ENCODE data around the gene UNC93B1. TPM values are rescaled to one million over a fixed set of nuclear protein-coding genes. Genes with fewer than 3 reads are reported as not detected.
"Not testable (repeated sequence)": the region's sequence is repeated elsewhere in the genome, so short reads cannot be mapped to it uniquely, and the experiment has no call there.

The UNC93B1 gene
- total RNA-seq, 4 donors from 2014 or later, result 43.5 to 75.9 (median 44.2) TPM

- not testable (repeated sequence) for H3K27me3 ChIP-seq; H3K36me3 ChIP-seq; H3K27ac ChIP-seq; H3K9me3 ChIP-seq; H3K4me3 ChIP-seq; DNase-seq (ENCODE audit: low spot score in 2 of 2); H3K4me1 ChIP-seq
These were observed 39.2 kb downstream of the UNC93B1 start for GRCh38 chr11:67964746-67965145.

GRCh38 chr11:67963879-67964278 lies 40.0 kb downstream of the UNC93B1 start:
- not testable (repeated sequence) for DNase-seq (ENCODE audit: low spot score in 2 of 2); H3K27ac ChIP-seq; H3K4me1 ChIP-seq; H3K9me3 ChIP-seq; H3K27me3 ChIP-seq; H3K36me3 ChIP-seq; H3K4me3 ChIP-seq
- WGBS, 2 donors, result 16 to 32% methylated on average over 6 of the region's 6 CpGs

GRCh38 chr11:67963217-67963616 lies 40.7 kb downstream of the UNC93B1 start:
- DNase-seq (ENCODE audit: low spot score in 2 of 2), result not testable (repeated sequence)

GRCh38 chr11:67956236-67956635 lies 47.7 kb downstream of the UNC93B1 start:
- not testable (repeated sequence) for DNase-seq (ENCODE audit: low spot score in 2 of 2); H3K27me3 ChIP-seq; H3K9me3 ChIP-seq; H3K4me3 ChIP-seq; H3K4me1 ChIP-seq; H3K36me3 ChIP-seq; H3K27ac ChIP-seq
- 83 to 84% methylated on average over 6 of the region's 6 CpGs for WGBS, 2 donors

More at GRCh38 chr11:67963217-67963616, 40.7 kb downstream of the UNC93B1 start:
- H3K27ac ChIP-seq, H3K4me1 ChIP-seq, H3K27me3 ChIP-seq, H3K9me3 ChIP-seq, H3K4me3 ChIP-seq, H3K36me3 ChIP-seq: not testable (repeated sequence)
- WGBS, 2 donors, result 88 to 89% methylated on average over 5 to 16 of the region's 16 CpGs

- DNase-seq (ENCODE audit: low spot score in 2 of 2), result peak; percentile 44 to 55
- not testable (repeated sequence) for H3K36me3 ChIP-seq, H3K9me3 ChIP-seq, H3K4me1 ChIP-seq, H3K27me3 ChIP-seq
- Histone ChIP-seq H3K27ac (peak overlapping the region in 1 of 4 donors; percentile 61), H3K4me3 (peak overlapping the region; percentile 36 to 64 (median 56))
- TF ChIP-seq CTCF (IDR thresholded peaks at IDR 0.05), result peak; percentile 68 to 88 (median 72)
- WGBS, 2 donors, result 2 to 3% methylated on average over 11 to 25 of the region's 57 CpGs
These were observed 48.4 kb downstream of the UNC93B1 start for GRCh38 chr11:67955461-67956007.

- not testable (repeated sequence) for DNase-seq (ENCODE audit: low spot score in 2 of 2); H3K4me1 ChIP-seq; H3K9me3 ChIP-seq; H3K27me3 ChIP-seq; H3K27ac ChIP-seq; H3K36me3 ChIP-seq
- 10% methylated on average over 10 of the region's 26 CpGs; no CpG with 5 or more reads in 1 of the 2 donors for WGBS, 2 donors
- peak overlapping the region; percentile 36 to 64 (median 56) for H3K4me3 ChIP-seq
These were observed 48.9 kb downstream of the UNC93B1 start for GRCh38 chr11:67954971-67955370.

- H3K27me3 ChIP-seq; H3K27ac ChIP-seq; H3K4me1 ChIP-seq; H3K9me3 ChIP-seq; DNase-seq (ENCODE audit: low spot score in 2 of 2); H3K4me3 ChIP-seq; H3K36me3 ChIP-seq: not testable (repeated sequence)
- WGBS, 2 donors, result 76 to 90% methylated on average over 10 to 14 of the region's 14 CpGs
These were observed 49.6 kb downstream of the UNC93B1 start for GRCh38 chr11:67954251-67954650.

GRCh38 chr11:67950705-67951104 lies 53.2 kb downstream of the UNC93B1 start:
- H3K27ac ChIP-seq; H3K4me3 ChIP-seq; H3K9me3 ChIP-seq; H3K36me3 ChIP-seq; H3K4me1 ChIP-seq; H3K27me3 ChIP-seq; DNase-seq (ENCODE audit: low spot score in 2 of 2): not testable (repeated sequence)
- WGBS, 2 donors, result 84 to 85% methylated on average over 6 to 7 of the region's 8 CpGs

- not testable (repeated sequence) for DNase-seq (ENCODE audit: low spot score in 2 of 2); H3K4me3 ChIP-seq; H3K36me3 ChIP-seq; H3K27ac ChIP-seq; H3K27me3 ChIP-seq; H3K4me1 ChIP-seq; H3K9me3 ChIP-seq
- 82 to 85% methylated on average over 3 of the region's 7 CpGs for WGBS, 2 donors
These were observed 56.1 kb downstream of the UNC93B1 start for GRCh38 chr11:67947785-67948184.

- H3K4me3 ChIP-seq; H3K27me3 ChIP-seq; H3K27ac ChIP-seq; H3K4me1 ChIP-seq; DNase-seq (ENCODE audit: low spot score in 2 of 2); H3K36me3 ChIP-seq; H3K9me3 ChIP-seq: not testable (repeated sequence)
- WGBS, 2 donors, result 88 to 91% methylated on average over 4 of the region's 4 CpGs
These were observed 57.5 kb downstream of the UNC93B1 start for GRCh38 chr11:67946403-67946802.

GRCh38 chr11:67943406-67943805 lies 60.5 kb downstream of the UNC93B1 start:
- not testable (repeated sequence) for H3K4me3 ChIP-seq; DNase-seq (ENCODE audit: low spot score in 2 of 2); H3K27me3 ChIP-seq; H3K27ac ChIP-seq; H3K4me1 ChIP-seq; H3K9me3 ChIP-seq; H3K36me3 ChIP-seq
- WGBS, 2 donors, result 52 to 53% methylated on average over 5 of the region's 5 CpGs
